NCI-H146 treated with DMSO at 0.1 percent for 48 hours (cell line): Measurements from ENCODE around the gene FAM149B1.

ENCODE experiments used
- DNase-seq: peaks from one replicate; lab custom pipeline; 2025; ENCODE audit not compliant: unreplicated experiment; lab: John Stamatoyannopoulos, UW

The FAM149B1 gene

DNA sequence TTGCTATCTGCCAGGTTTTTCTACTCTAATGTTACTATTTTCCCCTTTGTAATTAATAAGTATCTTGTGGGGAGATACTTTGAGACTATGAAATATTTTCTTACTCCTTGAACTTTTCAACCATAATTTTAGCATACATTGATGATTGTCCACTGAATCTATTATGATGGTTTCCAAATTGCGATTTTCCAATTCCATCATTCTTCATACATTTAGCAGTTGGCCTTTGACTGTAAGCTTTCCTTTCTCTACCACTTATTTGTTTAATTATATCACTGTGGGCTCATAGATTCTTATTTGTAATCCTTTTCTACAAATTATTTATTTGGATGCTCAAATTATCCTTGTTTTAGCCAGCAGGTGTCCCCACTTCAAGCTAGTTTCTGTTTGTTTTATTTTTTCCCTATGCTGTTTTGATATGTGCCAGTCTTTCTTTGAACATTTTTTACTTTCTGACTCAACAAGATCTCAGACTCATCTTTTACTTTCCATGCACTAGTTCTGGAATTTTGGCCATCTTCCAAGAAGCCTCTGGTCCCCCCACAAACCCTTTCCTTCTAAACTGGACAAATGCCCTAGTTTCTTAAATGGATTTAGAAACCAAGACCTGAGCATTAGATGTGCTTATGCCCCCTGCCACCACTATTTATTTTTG, 95.9 kb downstream of the FAM149B1 start:
- DNase-seq: no peak

DNA sequence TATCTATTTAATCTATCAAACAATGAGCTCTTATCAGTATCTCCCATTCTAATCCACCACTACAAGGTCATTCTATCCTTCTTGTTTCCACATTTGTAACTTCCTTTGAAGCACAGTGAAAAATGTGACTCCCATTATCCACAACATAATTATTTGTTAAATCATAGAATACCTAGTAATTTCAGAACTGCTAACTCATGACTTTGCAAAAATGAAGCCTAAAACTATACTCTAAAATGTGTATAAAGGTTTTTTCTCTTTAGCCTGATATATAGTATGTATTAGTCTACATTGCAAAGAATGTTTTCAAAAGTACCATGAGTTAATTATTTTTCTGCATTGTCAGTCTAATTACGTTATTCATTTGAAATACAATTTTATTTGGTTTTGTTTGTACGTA, 96.5 kb downstream of the FAM149B1 start:
- DNase-seq: no peak

DNA sequence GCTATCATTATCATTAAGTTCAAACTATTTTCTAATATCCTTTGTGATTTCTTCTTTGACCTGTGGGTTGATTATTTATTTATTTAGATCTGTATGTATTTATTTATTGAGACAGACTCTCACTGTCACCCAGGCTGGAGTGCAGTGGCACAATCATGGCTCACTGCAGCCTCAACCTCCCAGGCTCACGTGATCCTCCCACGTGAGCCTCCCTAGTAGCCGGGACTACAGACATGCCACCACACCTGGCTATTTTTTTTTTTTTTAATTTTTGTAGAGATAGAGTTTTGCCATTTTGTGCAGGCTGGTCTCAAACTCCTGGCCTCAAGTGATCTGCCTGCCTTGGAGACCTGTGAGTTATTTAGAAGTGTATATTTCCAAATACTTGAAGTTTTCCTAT, 113.2 kb downstream of the FAM149B1 start:
- DNase-seq: no peak

DNA sequence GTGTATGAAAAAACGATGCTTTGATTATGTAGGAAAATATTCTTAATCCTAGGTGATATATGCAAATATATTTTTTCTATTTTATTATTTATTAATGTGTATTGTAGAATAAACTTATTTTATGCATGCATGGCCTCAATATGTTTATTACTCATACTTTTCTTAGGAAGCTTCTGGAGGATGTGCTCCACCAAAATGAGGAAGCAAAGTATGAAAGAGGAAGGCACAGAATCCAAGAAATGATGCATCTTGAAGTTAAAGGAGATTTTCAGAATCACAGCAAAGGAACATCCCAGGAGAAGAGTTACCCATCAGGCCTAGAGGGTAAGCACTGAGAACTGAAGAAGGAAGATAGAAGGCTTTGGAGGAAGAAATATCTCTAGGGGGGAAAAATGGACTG, 119.5 kb downstream of the FAM149B1 start:
- DNase-seq: no peak

DNA sequence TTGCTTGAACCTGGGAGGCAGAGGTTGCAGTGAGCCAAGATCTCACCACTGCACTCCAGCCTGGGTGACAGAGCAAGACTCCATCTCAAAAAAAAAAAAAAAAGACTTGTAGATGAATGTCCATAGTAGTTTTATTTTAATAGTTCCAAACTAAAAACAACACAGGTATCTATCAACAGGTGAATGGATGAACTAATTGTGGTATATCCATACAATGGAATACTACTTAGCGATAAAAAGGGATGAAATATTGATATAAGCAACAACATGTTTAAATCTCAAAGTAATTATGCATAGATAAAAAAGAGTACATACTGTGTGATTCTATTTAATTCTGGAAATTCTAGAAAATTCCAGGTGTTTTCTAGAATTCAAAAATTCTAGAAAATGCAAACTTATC, 122.0 kb downstream of the FAM149B1 start:
- no peak for DNase-seq

DNA sequence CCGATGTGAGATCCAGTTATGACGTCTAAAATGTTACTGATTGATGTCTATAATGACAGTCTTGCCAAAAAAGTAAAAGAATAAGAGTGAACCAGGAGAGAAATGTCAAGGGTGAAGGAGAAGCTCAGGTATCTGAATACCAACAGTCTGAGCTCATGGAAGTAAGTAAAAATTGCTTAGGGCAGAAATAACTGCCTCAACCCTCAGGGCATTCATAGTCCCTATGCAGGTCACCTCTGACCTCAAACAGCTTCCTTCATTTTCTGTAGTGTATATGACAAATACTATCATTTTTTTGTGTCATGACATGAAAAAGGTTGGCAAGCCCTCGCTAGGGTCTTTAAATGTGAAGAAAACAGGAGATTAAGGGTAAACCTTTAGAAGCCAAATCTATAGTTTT, 125.5 kb downstream of the FAM149B1 start:
- no peak for DNase-seq
